Left lung (tissue), 10 donors: ENCODE results near the gene FCN1. TPM values are rescaled to one million over a fixed set of nuclear protein-coding genes. Genes with fewer than 3 reads are reported as not detected.

Experiments used
- ATAC-seq: fragments of 200-7000 bp; cut with Tn5 transposase; one replicate; pipeline ENCODE4 v1.9.1; 2020; ENCODE audit warnings: moderate library complexity
- DNase-seq, 4 donors: peaks; one replicate each; pipeline ENCODE4 v3.0.0-alpha.2; 2013 to 2020
- H3K27ac ChIP-seq, 2 donors: fragments of 200-600 bp; sonication (generic) in 1 of 2; one replicate each; pipeline versions ENCODE4 v1.5.0 to v1.8.0; 2020 to 2021
- H3K27me3 ChIP-seq, 2 donors: fragments of 200-600 bp; sonication (generic) in 1 of 2; one replicate each; pipeline versions ENCODE4 v1.5.0 to v1.8.0; 2020 to 2021
- H3K36me3 ChIP-seq, 2 donors: fragments of 200-600 bp; sonication (generic) in 1 of 2; one replicate each; pipeline versions ENCODE4 v1.5.0 to v1.8.0; 2020 to 2021
- H3K4me1 ChIP-seq, 2 donors: fragments of 200-600 bp; one replicate each; pipeline ENCODE4 v1.8.0; 2021
- H3K4me3 ChIP-seq, 2 donors: fragments of 200-600 bp; sonication (generic) in 1 of 2; one replicate each; pipeline versions ENCODE4 v1.5.0 to v1.8.0; 2020 to 2021; ENCODE audit warnings: mild to moderate bottlenecking in 1 of 2
- H3K9me3 ChIP-seq, 2 donors: fragments of 200-600 bp; sonication (generic) in 1 of 2; one replicate each; pipeline versions ENCODE4 v1.5.0 to v1.8.0; 2020 to 2021
- CTCF ChIP-seq, 2 donors: fragments of 200-600 bp; sonication (generic) in 1 of 2; IDR thresholded peaks; one replicate each; pipeline versions ENCODE4 v1.5.0 to v1.8.0; 2021; ENCODE audit warnings: antibody characterized with exemption in 2 of 2
- intact Hi-C, 2 donors: fragments of 100-400 bp; cut with DNase I; formaldehyde crosslinking; loops; one replicate each; pipeline versions ENCODE4 v1.11.2 to v1.14.2; 2022
- polyA plus RNA-seq, 6 donors: library from polyadenylated mRNA; unstranded; fragments of 120-200 nt; gene quantifications; one replicate each; pipeline ENCODE4 v1.2.1, GENCODE V29; 2013; ENCODE audit not compliant: insufficient read length in 6 of 6
- total RNA-seq, 2 donors: library from RNA; stranded (reverse); fragmentation: NEBNext Ultra II Directional; extraction: Animal tissue kit (Norgen Biotek cat#: 25700); gene quantifications; one replicate each; pipeline ENCODE4 v1.2.1, GENCODE V29; 2021
- donor health status: DM: no; HTN: yes; CAD: no.
- donor health status: DM: no; HTN: no; CAD: no.

Gene FCN1
- total and polyA plus RNA-seq, 8 donors, result 3.4 to 72.1 (median 5.7) TPM

GRCh38 chr9:134872482-134873231, 45.1 kb downstream of the FCN1 start:
- ATAC-seq (no peak), DNase-seq (no peak)
- no peak for TF ChIP-seq CTCF (IDR thresholded peaks at IDR 0.05)
- intact Hi-C loops, result no loop called here
- Histone ChIP-seq H3K9me3 (no peaks in the 10 kb centered on the region), H3K27me3 (peaks cover 0 to 21% of the 10 kb centered on the region in 2 donors), H3K4me3 (no peak overlapping the region), H3K36me3 (no peaks in the 10 kb centered on the region), H3K4me1 (peaks cover 5 to 6% of the 10 kb centered on the region in 2 donors), H3K27ac (no peak overlapping the region)

- Histone ChIP-seq H3K4me1 (peaks cover 5 to 6% of the 10 kb centered on the region in 2 donors), H3K4me3 (no peak overlapping the region), H3K27me3 (peaks cover 0 to 17% of the 10 kb centered on the region in 2 donors), H3K27ac (peak overlapping the region in 1 of 2 donors; percentile 33), H3K36me3 (no peaks in the 10 kb centered on the region), H3K9me3 (no peaks in the 10 kb centered on the region)
- peak; percentile 75 for ATAC-seq
- no peak for TF ChIP-seq CTCF (IDR thresholded peaks at IDR 0.05)
- intact Hi-C loops, result no loop called here
- peak in 2 of 4 donors; percentile 78 to 85 for DNase-seq
These were observed 45.9 kb downstream of the FCN1 start for GRCh38 chr9:134871697-134872340.

- Histone ChIP-seq H3K4me1 (peaks cover 5 to 6% of the 10 kb centered on the region in 2 donors), H3K9me3 (no peaks in the 10 kb centered on the region), H3K27me3 (peaks cover 0 to 17% of the 10 kb centered on the region in 2 donors), H3K4me3 (no peak overlapping the region), H3K36me3 (no peaks in the 10 kb centered on the region), H3K27ac (peak overlapping the region in 1 of 2 donors; percentile 33)
- intact Hi-C loops, result no loop called here
- TF ChIP-seq CTCF (IDR thresholded peaks at IDR 0.05), result no peak
- DNase-seq (peak in 1 of 4 donors; percentile 65), ATAC-seq (peak; percentile 11)
These were observed 46.7 kb downstream of the FCN1 start for GRCh38 chr9:134870746-134871662.

GRCh38 chr9:134870301-134870694, 47.4 kb downstream of the FCN1 start:
- H3K9me3 ChIP-seq, result no peaks in the 10 kb centered on the region
- no peak overlapping the region for H3K4me3 ChIP-seq
- H3K36me3 ChIP-seq, result no peaks in the 10 kb centered on the region
- intact Hi-C loops, result no loop called here
- ATAC-seq (no peak), DNase-seq (peak in 1 of 4 donors; percentile 73)
- H3K27ac ChIP-seq, result no peak overlapping the region
- H3K4me1 ChIP-seq, result peaks cover 0 to 6% of the 10 kb centered on the region in 2 donors
- no peak for TF ChIP-seq CTCF (IDR thresholded peaks at IDR 0.05)
- peaks cover 0 to 17% of the 10 kb centered on the region in 2 donors for H3K27me3 ChIP-seq
